Cardiac fibroblast (primary cell): ENCODE data around the gene STOX2.

ENCODE experiments used
- DNase-seq, 2 donors: peaks; one replicate each; pipeline versions ENCODE4 v3.0.0 to v3.0.0-alpha.2; 2010; ENCODE audit warnings: low read depth in 2 of 2
- H3K4me3 ChIP-seq, 2 donors: replicated peaks in 1 of 2; 1 replicate in 1 of 2; 2 replicates in 1 of 2; pipeline ENCODE4 v1.5.1; 2011; ENCODE audit warnings: low read depth in 2 of 2, low read length in 2 of 2, mild to moderate bottlenecking in 2 of 2, moderate library complexity in 1 of 2
- CTCF ChIP-seq: IDR thresholded peaks from one replicate; pipeline ENCODE4 v1.5.1; 2011; ENCODE audit warnings: low read depth, mild to moderate bottlenecking, low read length, inconsistent platforms

STOX2 gene

GRCh38 chr4:183861426-183861825 lies 43.7 kb upstream of the STOX2 start:
- no peak for TF ChIP-seq CTCF
- no peak overlapping the region for H3K4me3 ChIP-seq
- DNase-seq, result no peak

GRCh38 chr4:183863155-183863825 lies 41.8 kb upstream of the STOX2 start:
- no peak overlapping the region for H3K4me3 ChIP-seq
- DNase-seq, result no peak
- TF ChIP-seq CTCF, result no peak

GRCh38 chr4:183867247-183867646 lies 37.9 kb upstream of the STOX2 start:
- TF ChIP-seq CTCF, result no peak
- DNase-seq, result no peak
- no peak overlapping the region for H3K4me3 ChIP-seq

GRCh38 chr4:183870997-183871396 lies 34.1 kb upstream of the STOX2 start:
- no peak for DNase-seq
- H3K4me3 ChIP-seq, result no peak overlapping the region
- no peak for TF ChIP-seq CTCF

- no peak overlapping the region for H3K4me3 ChIP-seq
- no peak for DNase-seq
- TF ChIP-seq CTCF, result no peak
These were observed 33.5 kb upstream of the STOX2 start for GRCh38 chr4:183871581-183871980.

GRCh38 chr4:183872531-183872930 lies 32.6 kb upstream of the STOX2 start:
- H3K4me3 ChIP-seq, result no peak overlapping the region
- no peak for TF ChIP-seq CTCF
- peak in 1 of 2 donors; percentile 14 for DNase-seq
